OCI-LY7 (cell line): ENCODE results near the gene LDLRAD4.

Source experiments
- CTCF ChIP-seq: fragments of 200-600 bp; sonication (generic); conservative IDR thresholded peaks from 2 replicates; pipeline ENCODE4 v1.5.1; 2014; ENCODE audit warnings: mild to moderate bottlenecking, antibody characterized with exemption, low read length, moderate library complexity, mixed read lengths
- EZH2phosphoT487 ChIP-seq: fragments of 200-600 bp; sonication (generic); IDR thresholded peaks from 2 replicates; pipeline ENCODE4 v1.6.1; 2018; ENCODE audit warnings: low read depth, borderline replicate concordance, mild to moderate bottlenecking, mixed run types, antibody characterized with exemption, low read length, moderate library complexity, mixed read lengths

GRCh38 chr18:13370995-13371625 is 152.6 kb downstream of the LDLRAD4 start:
- no peak for TF ChIP-seq CTCF
- no peak for TF ChIP-seq EZH2phosphoT487
